ENCODE results near the gene DTNB. TPM values are rescaled to one million over a fixed set of nuclear protein-coding genes. Genes with fewer than 3 reads are reported as not detected.
A peak's percentile ranks its signal among the peaks of the same experiment; 100 is the strongest.

Gene DTNB
- total RNA-seq, 1 donor from 2014 or later, result 9.2 TPM

DNA sequence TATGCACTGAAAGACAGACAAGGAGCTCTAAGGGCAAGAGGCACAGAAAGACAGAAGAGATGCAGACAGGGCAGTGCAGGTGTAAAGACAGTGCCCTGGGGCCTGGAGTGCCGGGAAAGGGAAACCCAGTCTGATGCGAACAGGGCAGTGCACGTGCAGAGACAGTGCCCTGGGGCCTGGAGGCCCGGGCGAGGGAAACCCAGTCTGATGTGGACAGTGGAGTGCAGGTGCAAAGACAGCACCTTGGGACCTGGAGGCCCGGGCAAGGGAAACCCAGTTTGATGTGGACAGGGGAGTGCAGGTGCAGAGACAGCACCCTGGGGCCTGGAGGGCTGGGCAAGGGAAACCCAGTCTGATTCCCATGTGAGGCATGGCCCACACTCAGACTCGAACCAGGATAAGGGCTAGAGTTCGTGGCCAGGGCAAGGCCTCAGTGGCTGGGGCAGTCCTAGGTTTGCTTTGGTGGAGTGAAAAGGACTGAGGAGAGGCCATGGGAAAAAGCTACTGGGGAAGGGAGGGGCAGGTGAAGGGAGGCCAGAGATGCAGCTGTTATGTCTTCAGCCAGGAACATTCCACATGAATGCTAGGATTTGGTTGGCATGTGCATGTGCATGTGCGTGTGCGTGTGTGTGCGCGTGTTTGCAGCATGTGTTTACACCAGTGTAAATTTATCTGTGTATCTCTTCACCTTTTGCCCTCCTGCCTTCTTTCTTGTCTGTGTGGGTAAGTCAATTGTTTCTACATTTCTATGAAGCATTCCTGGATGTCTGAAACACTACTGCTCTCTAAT, 292.6 kb downstream of the DTNB start:
- DNase-seq, result no peak

DNA sequence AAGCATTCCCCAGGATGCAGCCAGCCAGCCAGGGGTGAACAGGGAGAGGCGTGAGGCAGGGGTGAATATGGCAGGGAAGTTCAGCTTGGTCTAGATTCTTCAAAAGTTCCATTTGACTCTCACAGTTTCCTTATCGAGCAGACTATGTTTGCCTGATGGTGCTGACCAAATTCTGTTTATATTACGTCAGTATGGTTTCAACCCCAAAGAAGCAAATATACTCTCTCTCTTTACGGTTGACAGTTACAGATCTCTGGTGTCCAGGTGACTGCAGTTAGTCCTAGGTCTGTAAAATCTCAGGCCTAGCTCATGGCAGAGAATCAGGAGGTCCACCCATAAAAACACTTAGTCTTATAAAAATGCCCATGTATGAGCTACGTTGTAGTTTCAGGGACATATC, 293.4 kb downstream of the DTNB start:
- no peak for DNase-seq

DNA sequence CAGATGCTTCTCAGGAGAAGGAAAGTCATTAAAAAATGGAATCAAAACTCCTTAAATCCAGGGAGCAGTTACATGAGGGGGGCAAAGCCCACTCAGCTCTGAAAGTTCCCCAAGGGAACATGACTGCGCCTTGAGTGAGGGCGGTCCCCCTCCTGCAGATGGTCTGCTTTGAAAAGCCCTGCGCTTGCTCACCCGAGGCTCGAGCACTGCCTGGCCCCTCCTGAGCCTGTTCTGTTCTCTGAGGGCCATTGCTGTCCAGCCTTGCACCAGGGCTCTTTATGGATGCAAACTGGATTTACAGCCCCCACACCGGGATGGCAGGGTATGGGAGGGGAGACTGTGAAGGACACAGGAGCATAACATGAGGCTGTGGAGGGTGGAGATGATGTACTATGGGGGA, 293.8 kb downstream of the DTNB start:
- DNase-seq, result no peak

DNA sequence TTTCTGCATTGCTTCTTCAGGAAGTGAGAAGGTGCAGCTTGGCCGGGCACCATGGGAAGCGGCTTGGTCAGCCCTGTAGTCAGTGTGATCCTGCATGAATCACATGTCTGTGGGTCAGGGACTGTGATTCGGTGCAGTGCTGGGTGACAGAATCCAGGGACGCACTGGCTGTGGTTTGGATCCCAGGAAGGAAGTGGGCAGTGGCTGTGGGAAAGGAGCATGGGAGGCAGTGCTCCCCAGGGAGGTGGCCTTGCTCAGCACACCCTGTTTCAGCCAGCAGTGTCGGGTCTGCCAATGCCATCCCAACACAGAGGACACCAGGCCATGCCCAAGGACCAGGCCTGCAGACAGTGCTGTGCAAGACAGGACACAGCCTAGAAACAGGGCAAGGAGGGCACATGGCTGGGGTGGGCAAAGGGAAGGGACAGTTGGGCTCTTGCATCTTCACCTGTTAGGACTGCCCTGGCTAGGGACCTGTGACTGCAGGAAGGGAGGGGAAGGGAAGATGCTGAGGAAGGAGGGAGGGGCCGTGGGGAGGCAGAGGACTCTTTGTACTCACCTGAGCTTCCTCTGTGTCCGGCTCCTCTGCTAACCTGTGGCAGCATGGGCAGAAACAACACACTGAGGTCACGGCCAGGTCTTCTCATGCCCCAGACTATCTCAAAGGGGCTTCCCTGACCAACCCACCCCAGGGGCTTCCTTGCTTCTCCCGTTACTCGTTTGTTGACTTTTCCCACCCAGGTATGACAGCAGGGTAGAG, 294.5 kb downstream of the DTNB start:
- DNase-seq, result no peak

DNA sequence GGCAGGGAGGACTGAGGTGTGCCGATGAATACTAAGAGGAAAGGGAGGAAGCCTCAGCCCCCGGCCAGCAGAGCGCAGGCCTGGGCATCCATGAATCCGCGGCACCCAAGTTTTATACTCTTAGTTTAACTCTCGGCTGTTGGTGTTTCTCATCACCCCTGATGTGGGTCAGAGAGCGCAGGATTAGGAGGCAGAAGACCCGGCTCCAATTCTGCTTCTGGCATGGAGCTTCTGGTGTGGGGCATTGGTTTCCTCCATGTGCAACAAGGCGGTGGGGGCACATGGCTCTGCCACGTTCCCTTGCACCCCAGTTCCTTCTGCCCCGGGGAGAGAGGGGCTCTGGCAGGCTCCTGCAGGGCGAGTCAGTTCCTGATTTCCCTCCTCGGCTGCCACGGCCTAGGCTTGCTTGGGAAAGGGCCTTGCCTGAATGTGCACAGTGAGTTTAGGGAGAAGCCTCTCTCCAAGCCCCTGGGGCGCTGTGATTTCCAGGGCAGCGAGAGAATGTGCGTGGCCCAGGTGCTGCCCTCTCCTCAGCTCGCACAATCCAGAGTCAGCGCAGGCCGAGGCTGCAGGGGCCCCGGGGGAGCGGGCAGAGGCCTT, 295.5 kb downstream of the DTNB start:
- DNase-seq, result no peak

DNA sequence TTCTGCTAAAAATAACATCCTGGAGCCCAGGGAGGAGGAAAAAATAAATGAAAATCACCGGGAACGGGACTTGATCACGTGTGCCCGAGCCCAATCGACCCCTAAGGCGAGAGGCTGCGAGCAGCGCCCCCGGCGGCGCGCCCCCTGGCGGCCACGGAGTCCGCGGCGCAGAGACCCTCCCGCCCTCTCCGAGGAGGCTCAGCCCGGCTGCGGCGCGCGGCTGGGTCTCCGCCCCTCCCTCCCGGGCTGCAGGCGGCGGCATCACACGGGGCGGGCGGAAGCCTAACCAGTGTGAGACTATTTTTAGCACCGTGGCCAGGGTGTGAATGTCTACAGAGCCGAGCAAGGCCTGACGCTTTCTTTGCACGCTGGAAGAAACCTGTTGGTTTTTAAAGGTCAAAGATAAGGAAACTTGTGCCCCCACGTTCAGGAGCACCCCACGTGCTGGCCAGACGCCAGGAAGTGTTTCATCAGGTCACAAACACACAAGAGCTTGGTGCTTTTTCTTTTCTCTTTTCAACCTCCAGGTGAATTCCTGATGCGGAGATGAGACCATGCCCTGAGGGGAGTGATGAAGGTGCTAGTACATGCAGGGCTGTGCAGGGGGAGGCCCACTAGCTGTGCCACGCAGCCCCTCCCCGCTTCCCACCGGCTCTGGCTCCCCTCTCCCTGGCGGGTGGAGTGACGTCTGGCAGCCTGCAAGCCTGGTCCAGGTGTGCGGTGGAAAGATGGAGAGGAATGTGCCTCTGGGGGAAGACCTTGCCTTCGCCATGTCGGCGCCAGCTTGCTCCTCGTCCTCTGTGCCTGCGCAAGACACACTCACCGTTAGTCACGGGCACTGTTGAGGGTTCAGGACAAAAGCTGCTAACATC, 296.4 kb downstream of the DTNB start:
- peak; percentile 85 for DNase-seq

DNA sequence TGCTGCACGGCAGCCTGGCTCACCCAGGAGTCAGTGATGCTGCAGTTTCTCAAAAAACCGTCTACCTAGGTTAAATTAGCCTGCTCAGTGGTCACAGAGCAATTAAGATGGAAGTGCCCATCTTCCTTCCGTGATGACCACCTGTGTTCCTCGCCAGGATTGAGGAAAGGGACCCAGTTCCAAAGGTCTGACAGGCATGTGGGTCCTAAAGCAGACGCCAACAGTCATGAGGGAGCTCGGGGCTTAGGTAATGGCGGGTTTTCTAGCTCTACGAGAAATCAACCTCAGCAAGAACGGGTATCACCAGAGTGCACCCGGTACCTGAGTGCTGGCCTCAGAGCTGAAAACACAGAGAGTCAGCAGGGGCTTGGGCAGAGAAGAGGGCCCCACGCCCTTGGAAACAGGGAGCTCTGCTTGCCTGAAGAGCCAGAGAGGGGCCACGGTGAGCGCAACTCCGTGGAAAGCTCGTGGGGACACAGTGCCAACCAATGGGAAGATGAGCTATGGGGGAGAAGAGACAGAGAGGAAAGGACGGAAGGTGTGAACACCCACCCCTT, 297.3 kb downstream of the DTNB start:
- DNase-seq, result no peak

DNA sequence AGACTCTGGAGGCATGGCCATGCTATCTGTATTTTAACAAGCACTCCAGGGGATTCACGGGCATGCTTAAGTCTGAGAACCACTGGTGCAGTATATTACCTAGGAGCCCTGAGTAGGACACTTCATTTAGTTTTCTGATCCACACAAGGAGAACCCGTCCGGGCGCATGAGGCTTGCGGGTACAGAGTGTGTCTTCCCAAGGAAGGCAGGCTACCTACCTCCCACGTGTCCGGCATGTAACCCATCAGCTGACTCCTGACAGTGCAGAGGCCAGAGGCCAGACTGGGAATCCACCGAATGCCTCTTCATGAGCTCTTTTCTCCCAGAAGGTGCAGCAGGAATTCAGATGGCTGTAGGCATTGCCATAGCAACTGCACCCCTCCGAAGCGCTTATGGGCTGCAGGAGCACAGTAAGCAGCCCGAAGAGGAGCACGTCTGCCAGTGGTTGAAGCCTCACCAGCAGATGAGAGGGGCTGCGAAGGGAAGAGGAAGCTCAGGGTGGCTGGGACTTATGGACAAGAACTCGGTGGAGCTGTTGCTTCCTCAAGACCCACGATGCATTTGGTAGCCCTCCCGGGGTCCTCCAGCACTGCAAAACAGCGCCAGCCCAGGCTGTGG, 297.9 kb downstream of the DTNB start:
- no peak for DNase-seq

DNA sequence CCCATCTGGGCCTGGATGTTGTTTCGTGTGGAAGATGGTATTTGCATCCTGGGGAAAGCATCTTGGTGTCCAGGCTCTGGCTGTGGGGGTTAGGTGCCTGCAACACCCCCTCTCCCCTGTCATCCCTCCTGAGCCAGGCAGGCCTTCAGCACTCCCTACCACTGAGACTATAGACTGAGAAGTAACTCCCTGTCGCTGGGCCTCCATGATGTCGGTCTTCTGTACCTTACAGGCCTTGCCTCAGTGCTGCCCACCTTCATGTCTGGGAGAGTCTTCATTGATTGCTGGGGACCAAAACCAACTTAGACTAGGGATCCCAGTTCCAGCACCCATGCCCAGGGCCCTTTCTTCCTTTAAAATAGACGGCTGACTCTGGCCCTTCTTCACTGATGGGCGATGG, 298.6 kb downstream of the DTNB start:
- DNase-seq, result no peak

DNA sequence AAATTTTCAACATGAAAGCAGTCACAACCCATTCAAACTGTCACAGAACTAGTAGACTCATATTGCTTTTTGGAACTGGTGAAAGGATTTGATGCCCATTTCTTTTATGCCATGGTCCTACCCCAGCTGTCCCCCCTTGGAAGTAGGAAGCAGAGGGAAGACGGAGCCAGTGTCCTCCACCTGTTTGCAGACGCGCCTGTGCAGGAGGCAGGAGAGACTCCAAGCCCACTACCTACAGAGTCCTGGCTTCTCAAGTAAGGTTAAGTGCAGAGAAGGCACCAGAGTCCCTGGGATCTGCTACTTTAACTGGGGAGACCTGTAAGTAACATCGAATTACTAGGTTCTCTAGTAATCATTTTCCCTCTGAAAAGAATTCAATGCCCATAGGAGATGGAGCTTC, 299.0 kb downstream of the DTNB start:
- no peak for DNase-seq

DNA sequence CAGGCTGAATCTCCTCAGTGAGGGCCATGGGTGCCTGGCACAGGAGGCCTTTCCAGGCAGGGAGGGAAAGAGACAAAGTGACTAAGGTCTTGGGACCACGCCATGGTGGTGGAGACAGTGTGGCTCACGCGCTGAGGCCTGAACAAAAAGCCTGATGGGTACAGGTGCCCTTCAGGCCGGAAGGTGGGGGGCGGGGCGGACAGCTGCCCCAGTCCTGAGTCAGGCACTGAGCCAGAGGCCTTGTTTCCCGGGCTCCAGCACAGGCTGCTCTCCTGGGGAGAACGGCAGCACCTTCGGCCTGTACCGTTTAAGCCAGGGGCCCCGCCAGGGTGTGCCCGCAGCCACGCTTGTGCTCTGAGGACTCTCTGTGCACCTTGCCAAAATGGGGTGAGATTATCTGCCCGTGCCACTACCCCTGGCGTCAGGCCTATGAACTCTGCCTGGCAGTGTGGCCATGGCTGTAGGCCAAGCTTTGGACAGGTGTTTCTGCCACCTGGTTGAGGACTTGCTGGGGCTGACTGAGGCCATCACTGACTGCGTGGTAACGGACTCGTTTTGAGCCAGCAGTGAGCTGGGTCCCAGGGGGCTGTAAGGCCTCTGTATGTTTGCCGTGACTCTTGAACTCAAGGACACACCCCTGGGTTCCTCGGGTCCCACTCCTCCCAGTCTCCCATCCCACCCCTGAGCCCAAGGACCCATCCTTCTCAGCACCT, 300.0 kb downstream of the DTNB start:
- DNase-seq, result no peak

DNA sequence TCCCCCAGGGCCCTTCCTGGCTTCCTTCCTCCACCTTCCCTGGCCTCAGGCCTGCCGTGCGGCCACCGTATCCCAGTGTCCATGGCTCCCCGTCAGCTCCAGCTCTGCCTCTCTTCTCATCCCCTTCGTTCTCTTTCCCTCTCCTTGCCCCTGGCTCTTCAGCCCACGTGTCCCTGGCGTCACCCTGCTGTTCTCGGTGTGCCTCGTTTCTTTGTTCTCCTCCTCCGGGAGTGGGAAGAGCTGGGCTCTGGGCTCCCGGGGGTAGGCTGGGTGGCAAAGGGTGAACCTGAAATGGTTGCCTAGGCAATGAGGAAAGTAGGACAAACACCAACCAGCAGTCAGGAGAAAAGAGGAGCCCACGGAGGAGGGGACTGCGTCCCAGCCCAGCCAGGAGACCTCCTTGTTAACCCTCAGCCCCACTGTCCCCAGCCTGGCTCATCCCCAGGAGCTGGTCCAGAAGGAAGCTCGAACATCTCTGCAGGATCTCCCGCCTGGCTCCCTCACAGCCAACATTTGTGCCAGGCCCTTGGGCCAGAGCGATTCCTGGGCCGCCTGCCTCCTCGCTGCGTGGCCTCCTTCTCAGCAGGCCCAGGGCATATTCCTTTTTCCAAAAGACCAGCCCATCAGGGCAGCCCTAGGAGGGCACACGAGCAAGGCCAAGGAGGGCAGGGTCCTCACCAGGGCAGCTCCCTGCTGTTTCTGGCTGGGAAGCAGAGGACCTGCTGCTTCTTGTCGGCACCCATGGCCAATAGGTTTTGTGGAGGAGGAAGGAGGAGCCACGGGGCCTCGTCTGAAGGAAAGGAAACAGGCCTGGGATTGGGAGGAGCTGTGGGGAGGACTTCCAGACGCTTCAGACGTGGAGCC, 300.7 kb downstream of the DTNB start:
- DNase-seq, result no peak

DNA sequence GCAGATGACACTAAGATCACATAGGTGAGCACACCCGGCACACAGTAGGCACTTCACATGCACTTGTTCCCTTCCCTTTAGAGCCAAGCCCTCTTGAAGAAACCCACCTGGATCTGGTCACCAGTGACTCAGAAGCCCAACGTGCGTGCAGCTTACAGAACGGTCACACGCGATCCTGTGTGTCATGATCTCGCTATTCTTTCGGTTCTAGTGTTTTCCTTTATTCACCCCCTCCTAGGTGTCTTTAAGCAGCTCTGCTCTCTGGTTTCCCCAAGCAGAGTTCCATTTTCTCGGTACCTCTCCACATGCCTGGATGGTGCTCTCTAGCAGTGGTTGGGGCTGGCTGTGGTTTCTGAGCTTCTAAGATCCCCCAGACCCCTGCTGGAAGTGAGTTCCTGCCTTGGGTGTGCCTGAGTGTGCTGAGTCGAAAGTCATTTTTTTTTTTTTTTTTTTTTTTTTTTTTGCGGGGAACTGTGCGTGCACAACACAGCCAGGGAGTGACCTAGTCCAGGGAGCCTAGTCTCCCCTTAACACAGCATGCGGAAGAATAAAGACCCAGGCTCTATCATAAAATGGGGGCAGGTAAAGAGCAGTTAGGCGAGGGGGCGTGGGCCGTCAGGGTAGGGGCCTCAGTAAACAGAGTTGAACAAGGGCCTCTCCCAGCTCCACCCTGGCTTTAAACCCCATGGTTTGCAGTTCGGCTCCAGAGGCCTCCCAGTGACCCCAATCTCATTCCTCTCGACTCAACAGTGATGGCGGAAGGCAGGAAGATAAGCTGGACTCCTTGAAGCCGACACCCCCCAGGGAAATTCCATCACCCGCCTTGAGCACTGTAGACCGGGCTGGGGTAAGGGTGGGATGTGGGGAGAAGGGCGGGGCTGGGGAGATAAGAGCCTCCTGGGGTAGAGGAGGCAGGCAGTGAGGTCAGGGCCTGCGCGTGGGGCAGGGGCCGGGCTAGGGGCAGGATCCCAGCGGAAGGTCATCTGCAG, 301.8 kb downstream of the DTNB start:
- no peak for DNase-seq

DNA sequence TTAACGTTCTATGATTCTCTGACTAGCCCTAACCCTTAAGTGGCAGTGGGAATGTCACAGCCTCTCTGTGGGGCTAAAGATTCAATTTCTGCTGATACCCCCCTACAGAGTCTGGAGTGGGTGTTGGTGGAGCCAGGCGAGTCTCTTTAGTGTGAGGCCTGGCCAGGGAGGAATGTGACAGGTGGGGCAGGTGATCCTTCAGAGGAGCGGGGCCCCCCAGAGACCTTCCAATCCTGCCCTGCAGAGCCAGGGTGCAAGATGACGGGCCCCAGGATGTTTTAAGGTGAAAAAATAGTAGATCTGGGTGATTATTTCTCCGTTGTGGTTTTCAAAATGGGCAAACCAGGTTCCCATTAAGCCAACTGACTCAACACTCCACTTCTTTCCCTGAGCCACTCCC, 303.5 kb downstream of the DTNB start:
- no peak for DNase-seq

DNA sequence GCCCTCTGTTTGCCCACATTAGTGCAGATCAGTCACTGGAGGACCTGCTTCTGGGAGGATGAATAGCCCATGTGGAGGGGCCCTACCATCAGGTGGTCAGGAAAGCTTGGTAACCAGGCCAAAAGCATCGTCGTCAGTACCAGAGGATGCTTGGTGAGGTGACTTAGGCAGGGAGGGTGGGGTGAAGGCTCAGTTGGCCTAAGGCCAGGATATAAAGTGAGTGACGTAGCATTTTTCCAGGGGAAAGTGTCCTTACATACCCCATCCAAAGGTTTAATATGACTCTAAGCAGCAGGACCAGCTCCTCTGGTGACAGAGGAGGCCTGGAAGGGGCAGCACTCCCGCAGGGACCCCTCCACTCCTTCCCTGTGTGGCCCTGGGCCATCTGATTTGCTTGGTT, 303.9 kb downstream of the DTNB start:
- no peak for DNase-seq

DNA sequence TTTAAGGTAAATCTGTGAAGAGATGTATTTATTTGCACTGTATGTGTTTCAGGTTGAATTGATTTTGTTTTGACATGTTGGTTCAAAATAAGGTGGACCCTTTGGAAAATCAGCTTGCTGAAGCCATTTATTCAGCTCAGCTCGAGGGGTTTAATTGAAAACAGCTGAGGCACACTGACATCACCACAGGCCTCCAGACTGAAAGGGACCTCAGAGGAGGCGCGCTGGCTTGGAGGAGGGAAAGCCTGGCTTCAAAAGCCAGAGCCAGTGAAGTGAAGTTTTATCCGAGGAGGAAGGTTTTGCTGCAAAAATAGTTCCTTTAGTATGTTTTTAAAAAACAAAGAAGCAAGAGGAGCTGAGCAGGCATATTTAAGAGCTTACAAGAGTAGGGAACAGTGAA, 304.7 kb downstream of the DTNB start:
- peak; percentile 82 for DNase-seq

DNA sequence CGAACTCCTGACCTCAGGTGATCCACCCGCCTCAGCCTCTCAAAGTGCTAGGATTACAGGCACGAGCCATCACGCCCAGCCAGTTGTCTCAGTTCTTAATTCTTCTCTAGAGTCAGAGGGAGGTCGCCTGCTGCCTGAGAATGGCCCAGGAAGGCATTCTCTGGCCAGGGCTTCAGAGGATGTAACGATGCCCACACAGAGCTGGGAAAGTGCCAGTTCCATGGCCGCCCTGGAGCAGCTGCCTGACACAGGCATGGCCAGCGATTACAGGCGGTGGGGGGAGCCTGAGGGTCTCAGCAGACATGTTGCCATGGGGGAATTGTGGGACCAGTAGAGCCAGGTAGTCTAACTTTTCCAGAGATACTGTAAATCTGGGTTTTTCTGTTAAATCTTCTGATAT, 306.1 kb downstream of the DTNB start:
- no peak for DNase-seq

DNA sequence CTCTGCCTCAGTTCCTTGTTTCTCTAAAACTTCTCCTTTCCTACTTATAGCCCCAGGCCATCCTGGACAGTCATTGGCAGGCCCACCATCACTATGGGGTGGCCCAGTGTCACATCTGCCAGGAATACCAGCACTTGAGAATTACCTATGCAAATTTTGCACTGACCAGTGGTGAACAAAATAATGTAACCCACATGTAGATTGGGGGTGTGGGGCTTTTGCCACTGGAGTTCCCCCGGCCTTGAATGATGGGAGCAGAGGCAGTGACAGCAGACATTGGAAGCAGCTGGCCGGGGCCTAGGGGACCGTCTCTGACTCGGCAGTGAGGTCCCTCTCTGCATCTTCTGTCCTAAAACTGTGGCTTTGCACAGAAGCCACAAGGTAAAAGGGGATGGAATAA, 306.7 kb downstream of the DTNB start:
- DNase-seq, result no peak

DNA sequence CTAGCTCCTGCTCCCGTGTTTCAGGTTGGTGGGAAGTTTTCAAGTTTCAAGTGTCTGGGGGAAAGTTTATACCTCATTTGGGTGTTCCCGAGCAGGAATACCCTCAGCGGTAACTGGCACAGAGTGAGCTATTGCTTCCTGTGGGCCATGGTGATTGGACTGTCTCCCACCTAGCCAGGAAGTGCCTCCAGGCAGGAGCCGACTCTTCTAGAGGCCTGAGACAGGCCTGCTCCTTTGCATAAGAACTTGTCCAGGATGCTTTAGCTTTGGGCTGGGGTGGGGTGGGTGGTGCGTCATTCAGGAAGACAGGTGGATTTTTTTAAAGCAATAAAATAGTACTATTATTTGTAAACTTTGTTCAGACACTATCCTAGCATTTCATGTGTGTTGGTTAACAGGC, 308.1 kb downstream of the DTNB start:
- DNase-seq, result no peak
